ENCODE data around the gene KANSL1.

- TF ChIP-seq EZH2 (IDR thresholded peaks at IDR 0.05; ENCODE audit: low read depth) = no peak
- TF ChIP-seq CTCF (conservative IDR thresholded peaks at IDR 0.05) = no peak
These were observed 40.8 kb downstream of the KANSL1 start for GRCh38 chr17:46152423-46152822.

All from PC-9 (cell line).